ENCODE data around the gene HOXB5.

GRCh38 chr17:48546137-48546923 lies 47.2 kb downstream of the HOXB5 start:
- TF ChIP-seq CTCF (IDR thresholded peaks at IDR 0.05; ENCODE audit: low read depth, low read length) (no peak), EZH2phosphoT487 (IDR thresholded peaks at IDR 0.05; ENCODE audit: low read depth) (no peak)
